NCI-H526 treated with DMSO at 0.1 percent for 48 hours (cell line): ENCODE measurements around the gene APOC4.
"Not testable (repeated sequence)": the region's sequence is repeated elsewhere in the genome, so short reads cannot be mapped to it uniquely, and the experiment has no call there.

Experiments used
- DNase-seq: peaks from one replicate; lab custom pipeline; 2025; lab: John Stamatoyannopoulos, UW

APOC4 gene

DNA sequence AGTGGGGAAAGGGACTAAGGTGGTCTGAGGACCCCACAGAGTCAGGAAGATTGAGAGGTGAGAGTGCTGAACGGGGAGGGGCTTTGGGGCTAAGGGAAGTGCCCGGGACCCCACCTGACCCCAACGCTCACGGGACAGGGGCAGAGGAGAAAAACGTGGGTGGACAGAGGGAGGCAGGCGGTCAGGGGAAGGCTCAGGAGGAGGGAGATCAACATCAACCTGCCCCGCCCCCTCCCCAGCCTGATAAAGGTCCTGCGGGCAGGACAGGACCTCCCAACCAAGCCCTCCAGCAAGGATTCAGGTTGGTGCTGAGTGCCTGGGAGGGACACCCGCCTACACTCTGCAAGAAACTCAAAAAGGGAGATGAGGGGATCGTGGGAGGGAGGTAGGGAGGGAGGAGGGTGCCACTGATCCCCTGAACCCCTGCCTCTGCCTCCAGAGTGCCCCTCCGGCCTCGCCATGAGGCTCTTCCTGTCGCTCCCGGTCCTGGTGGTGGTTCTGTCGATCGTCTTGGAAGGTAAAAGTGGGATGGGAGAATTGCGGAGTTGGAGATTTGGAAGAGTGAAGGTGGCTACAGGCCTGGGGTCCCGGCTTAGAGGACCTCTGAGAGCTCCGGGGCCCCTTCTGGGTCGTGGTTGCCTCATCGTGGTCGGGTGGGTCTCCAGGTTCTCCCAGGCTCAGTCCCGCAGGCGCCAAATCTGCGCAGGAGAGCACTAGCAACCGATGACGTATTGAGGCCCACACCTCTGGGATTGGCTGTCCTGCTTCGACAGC, 27.4 kb upstream of the APOC4 start, which contains the start of gene APOC1:
TSS of gene APOC1 (plus strand) at position 176 of the 774 bp plus-strand sequence. CDS start at position 460, 284 bp downstream.
- DNase-seq = peak; percentile 76

DNA sequence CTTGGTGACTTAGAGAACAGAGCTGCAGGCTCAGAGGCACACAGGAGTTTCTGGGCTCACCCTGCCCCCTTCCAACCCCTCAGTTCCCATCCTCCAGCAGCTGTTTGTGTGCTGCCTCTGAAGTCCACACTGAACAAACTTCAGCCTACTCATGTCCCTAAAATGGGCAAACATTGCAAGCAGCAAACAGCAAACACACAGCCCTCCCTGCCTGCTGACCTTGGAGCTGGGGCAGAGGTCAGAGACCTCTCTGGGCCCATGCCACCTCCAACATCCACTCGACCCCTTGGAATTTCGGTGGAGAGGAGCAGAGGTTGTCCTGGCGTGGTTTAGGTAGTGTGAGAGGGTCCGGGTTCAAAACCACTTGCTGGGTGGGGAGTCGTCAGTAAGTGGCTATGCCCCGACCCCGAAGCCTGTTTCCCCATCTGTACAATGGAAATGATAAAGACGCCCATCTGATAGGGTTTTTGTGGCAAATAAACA, 17.8 kb upstream of the APOC4 start:
- no peak for DNase-seq

DNA sequence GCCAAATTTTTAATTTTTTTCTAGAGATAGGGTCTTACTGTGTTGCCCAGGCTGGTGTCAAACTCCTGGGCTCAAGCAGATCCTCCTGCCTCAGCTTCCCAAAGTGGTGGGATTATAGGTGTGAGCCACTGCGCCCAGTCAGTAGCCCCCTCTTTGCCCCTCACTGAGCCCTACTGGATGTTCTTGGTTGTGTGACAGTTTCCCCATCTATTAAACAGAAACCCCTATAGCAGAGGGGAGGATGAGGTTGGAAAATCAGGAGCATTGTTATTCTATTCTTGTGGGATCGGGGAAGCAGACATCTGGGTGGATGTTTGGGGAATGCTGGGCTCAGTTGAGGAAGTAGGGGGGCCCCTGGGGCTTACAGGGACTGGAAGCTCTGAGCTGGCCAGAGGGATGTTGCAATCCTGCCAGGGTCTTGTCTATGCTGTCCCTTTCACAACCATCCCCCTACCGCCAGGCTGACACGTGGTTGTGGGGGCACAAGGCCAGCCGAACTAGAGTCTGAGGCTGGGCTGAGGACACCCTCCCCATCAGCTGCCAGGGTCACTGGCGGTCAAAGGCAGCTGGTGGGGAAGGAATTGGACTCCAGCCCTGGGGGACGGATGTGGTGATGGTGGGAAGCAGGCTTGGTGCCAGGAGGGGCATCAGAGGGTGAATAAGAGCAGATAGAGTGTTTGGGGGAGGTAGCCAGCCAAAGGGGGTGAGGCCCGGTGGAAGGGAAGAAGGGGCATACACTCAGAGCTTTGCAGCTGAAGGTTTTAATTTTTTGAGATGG, 16.7 kb upstream of the APOC4 start:
- DNase-seq = no peak

DNA sequence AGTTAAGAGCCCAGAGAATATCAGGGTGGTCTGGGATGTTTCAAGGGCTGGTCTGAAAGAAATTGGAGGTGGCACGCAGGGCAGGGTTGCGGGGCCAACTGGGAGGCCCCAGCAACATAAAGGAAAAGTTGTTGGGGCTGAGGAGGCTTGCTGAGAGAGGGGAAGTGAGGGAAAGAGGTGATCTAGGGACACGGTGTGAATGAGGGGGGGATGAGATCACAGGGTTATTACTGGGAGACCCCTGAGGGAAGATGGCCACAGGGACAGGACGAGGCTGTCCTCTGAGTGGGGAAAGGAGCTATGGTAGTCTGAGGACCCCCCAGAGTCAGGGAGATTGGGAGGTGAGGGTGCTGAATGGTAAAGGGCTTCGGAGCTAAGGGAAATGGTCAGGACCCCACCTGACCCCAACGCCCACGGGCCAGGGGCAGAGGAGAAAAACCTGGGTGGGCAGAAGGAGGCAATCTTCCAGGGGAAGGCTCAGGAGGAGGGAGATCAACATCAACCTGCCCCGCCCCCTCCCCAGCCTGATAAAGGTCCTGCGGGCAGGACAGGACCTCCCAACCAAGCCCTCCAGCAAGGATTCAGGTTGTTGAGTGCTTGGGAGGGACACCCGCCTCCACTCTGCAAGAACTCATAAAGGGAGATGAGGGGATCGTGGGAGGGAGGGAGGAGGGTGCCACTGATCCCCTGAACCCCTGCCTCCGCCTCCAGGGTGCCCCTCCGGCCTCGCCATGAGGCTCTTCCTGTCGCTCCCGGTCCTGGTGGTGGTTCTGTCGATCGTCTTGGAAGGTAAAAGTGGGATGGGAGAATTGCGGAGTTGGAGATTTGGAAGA, 15.6 kb upstream of the APOC4 start:
- not testable (repeated sequence) for DNase-seq

DNA sequence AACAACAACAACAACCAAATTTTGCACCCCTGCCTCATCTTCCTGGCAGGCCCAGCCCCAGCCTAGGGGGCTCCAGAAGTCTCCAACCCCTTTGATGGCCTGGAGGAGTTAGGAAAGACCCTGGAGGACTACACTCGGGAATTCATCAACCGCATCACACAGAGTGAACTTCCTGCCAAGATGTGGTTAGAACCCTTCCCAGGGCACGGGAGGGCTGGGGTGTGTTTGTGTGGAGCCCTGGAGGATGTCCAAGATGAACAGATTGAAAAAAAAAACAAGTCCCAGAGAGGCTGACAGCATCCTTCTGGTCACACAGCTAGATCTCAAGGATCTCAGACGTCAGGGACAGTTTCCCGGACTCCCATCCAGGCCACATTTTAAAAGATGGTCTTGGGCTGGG, 14.3 kb upstream of the APOC4 start:
- no peak for DNase-seq

DNA sequence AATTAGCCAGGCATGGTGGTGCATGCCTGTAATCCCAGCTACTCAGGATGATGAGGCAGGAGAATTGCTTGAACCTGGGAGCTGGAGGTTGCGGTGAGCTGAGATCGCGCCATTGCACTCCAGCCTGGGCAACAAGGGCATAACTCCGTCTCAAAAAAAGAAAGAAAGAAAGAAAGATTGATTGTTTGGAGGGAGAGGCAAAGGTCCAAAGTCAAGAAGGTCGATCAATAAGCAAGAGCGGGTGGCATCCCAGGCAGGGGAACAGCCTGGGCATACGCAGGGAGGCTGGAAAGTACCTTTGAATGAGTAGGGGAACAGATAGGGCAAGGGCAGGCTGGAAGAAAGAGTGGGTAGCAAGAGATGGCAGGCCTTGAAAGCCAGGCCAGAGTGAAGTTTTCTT, 11.9 kb upstream of the APOC4 start:
- no peak for DNase-seq

DNA sequence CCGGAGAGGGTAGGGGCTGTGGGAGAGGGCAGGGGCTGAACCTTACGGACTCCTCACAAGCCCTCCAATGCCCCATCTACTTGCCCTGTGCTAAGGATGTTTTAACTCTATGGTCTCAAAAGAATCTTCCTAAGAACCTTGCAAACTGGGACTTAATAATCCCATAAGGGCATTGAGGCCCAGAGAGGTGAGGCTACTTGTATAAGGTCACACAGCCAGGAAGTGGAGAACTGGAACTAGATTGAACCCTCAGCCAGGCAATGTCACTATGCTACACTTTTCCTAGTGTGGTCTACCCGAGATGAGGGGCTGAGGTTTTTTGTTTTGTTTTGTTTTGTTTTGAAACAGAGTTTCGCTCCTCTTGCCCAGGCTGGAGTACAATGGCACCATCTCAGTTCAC, 10.5 kb upstream of the APOC4 start:
- no peak for DNase-seq

DNA sequence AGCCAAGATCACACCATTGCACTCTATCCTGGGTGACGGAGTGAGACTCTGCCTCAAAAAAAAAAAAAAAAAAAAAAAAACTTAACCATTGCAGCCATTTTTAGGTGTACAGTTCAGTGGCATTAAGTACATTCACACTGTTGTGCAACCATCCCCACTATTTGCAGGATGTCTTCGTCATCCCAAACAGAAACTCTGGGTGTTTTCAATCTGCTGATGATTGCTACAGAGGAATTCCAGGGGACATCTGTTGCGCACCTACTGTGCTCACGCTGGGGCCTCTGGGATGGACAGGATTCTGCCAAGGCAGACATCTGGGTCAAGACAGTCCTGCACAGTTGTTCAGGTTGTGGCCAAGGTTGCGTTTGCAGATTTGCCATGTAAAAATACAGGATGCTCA, 2.4 kb upstream of the APOC4 start:
- DNase-seq = no peak

DNA sequence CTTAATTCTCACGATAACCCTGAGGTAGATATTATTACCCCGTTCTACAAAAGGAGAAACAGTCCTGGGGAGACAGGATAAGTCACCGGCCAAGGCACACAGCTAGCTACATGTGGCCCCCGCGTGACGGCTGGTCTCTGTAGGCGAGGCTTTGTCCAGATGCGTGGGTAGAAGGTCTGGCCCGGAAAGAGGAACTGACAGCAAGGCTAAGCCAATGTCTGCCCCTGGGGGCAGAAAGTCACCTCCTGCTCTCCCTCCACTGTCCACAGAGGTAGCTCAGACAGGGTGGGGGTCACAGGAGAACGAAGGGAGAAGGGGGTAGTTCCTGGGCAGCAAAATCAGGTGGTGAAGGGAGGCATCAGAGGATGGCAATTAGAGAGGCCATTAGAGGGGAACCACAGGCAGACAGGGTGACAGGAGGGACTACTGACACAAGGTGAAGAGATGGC, 1.8 kb downstream of the APOC4 start:
- no peak for DNase-seq

DNA sequence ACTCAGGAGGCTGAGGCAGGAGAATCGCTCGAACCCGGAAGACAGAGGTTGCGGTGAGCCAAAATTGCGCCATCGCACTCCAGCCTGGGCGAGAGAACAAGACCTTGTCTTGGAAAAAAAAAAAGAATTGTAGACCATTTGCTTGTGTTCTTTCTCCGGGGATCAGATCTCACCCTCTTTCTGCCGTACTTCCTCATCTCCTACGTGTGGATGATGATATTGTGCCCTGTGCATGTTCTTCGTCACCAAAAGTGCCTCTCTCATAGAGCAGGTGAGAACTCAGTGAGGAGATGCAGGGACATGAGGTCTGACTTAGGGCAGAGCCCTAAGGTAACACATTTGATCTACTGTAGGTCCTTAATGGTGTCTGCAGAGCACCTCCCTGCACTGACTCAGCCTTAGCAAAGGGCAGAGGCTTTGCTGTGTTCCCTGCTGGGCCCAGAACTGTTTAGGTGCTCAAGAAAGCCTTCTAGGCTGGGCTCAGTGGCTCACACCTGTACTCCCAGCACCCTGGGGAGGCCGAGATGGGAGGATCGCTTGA, 5.1 kb downstream of the APOC4 start:
- no peak for DNase-seq

DNA sequence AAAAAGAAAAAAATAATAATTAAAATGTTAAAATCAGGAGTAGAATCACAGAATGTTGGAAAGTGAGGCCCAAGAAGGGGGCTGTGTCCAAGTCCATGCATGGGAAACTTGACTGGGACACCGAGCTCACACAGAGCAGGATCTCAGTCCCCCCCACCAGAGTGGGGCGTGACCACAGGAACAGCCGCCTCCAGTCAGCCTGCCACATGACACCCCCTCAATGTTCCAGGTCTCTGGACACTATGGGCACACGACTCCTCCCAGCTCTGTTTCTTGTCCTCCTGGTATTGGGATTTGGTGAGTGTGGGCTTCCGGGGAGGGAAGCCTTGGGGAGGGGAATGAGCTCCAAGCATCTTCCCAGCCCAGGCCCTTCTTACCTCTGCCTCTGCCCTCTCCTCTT, 6.2 kb downstream of the APOC4 start:
- no peak for DNase-seq

DNA sequence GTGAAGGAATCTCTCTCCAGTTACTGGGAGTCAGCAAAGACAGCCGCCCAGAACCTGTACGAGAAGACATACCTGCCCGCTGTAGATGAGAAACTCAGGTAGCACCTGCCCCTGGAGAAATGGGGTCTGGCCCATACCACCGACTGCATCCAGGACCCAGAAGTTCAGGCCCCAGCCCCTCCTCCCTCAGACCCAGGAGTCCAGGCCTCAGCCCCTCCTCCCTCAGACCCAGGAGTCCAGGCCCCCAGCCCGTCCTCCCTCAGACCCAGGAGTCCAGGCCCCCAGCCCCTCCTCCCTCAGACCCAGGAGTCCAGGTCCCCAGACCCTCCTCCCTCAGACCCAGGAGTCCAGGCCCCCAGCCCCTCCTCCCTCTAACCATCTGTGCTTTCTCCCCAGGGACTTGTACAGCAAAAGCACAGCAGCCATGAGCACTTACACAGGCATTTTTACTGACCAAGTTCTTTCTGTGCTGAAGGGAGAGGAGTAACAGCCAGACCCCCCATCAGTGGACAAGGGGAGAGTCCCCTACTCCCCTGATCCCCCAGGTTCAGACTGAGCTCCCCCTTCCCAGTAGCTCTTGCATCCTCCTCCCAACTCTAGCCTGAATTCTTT, 6.8 kb downstream of the APOC4 start:
- no peak for DNase-seq

DNA sequence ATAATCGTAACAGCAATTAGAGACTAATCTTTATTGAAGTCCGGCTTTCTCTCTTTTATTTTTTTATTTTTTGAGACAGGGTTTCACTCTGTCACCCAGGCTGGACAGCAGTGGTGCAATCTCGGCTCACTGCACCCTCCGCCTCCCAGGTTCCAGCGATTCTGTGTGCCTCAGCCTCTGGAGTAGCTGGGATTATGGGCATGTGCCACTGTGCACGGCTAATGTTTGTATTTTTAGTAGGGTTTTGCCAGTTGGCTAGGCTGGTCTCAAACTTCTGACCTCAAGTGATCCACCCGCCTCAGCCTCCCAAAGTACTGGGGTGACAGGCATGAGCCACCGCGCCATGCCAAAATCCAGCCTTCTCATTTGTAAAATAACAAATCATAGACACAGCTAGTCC, 7.5 kb downstream of the APOC4 start:
- DNase-seq = no peak

DNA sequence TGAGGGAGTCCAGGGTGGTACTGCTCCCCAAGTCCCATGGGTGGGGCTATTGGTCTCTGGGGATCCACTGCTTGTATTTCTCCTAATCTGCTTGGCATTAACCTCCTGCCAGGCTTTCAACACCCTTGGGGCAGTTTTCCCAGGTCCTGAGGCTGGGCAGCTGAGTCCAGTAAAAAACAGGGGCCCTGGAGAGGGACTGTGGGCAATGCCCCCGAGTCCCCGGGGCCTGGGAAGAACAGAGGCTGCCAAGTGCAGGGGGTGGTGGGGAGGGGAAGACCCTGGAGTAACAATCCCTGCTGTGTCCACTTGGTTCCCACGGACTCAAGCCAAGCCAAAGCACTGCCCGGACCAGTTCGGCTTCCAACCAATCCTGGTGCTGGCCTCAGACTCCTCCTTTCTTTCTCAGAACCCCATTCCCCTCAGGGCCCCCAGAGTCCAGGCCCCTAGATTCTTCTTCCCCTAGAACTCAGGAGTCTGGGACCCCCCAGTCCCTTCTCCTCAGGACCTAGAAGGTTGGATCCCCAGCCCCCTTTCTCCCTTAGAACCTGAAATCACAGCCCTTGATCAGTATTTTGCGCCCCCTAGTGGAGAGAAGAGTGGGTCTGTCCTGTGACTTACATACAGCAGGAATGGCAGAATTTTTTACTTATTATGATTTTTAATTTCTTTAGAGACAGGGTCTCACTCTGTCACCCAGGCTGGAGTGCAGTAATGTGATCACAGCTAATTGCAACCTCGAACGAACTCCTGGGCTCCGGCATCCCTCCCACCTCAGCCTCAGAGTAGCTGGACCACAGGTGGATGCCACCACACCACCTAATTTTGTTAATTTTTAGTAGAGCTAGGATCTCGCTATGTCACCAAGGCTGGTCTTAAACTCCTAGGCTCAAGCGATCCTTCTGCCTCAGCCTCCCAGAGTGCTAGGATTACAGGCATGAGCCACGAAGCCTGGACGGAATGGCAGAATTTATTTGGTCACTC, 9.4 kb downstream of the APOC4 start:
- DNase-seq = peak; percentile 50

DNA sequence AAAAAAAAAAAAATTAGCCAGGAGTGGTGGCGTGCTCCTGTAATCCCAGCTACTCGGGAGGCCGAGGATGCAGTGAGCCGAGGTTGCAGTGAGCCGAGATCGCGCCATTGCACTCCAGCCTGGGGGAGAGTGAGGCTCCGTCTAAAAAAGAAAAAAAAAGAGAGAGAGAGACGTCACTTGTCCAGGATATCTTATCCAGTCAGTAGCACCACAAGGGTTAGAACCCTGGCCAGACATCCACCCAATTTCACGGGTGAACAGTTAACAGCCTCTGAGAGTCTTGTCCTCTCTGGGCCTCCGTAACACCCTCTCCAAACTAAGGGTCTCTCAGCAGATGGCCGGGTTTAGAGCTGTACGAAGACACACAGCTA, 12.2 kb downstream of the APOC4 start:
- DNase-seq = no peak

DNA sequence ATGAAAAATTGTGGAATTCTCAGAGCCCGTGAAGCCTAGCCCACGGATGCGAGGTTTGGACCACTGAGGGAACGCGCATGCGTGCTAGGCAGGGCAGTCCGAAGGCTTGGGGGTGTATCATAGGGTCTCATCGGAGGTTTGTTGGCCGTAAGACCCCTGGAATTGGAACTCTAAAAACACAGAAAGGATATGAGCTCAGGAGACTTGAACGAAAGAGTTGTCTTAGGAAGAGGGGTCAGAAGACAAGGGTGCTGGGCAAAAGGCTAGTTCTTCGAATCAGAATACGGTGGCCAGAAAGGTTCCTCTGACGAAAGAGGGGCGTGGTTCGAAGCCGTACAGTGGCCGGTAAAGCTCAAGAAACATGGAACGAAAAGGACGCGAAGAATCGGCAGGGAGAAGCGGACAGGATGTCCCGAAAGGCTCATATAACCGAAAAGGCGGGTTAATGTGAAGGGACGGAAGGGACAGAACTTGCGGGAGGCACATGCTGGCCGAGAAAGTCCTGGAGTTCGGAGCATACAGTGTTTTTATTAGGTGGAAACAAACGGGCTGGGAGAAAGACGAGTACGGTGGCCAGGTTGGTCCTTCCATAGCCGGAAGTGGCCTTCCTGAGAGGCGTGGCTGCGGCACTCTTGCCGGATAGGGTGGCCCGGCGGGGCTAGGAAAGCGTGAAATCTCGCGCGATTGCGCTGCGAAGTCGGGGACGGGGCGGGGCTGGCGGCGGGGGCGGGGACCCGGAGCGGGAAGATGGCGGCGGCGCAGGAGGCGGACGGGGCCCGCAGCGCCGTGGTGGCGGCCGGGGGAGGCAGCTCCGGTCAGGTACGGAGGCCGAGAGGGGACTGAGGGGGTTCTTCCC, 12.8 kb downstream of the APOC4 start, which contains the start of gene CLPTM1:
TSS of gene CLPTM1 (plus strand) at position 732 of the 856 bp plus-strand sequence. CDS start at position 748, 16 bp downstream.
- DNase-seq = peak; percentile 96

DNA sequence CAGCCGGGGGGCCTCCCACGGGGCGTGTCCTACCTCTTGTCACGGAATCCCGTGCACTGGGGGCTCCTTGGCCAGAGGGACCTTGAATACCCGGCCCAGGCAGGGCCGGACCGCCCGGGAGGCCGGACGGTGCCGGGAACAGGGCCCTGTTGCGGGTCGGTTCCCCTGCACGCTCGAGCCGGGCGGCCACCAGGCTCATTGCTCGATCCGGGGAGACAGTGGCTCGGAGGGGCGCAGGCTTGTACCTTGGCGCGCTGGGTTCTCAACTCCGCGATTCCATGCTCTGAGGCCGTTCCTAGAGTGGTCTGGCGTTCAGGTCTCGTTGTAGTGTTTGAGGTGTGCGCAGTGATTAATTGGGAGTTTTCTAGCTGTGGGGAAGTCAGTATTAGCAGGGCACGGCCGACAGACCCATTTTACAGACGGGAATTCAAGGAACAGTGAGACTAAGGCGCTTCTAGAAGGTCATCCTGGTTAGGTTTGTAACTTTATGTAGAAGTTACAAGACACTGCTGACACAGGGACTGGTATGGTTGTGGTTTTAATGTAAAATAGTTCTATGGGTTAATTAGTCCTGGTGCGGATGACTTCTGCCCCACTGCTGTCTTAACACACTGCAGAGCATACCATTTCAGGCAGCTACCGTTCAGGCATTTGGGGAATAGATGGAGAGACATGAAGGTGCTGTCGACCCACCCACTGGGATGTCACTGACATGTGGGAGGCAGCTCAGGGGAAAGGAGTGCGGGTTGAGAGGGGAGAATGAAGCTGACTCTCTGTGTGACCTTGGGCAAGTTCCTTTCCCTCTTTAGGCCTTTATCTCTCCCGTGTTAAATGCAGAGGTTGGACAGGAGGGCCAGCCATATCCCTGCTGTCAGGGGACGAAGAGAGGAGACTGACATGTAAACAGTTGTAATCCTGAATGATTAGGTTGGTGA, 13.7 kb downstream of the APOC4 start:
- no peak for DNase-seq

DNA sequence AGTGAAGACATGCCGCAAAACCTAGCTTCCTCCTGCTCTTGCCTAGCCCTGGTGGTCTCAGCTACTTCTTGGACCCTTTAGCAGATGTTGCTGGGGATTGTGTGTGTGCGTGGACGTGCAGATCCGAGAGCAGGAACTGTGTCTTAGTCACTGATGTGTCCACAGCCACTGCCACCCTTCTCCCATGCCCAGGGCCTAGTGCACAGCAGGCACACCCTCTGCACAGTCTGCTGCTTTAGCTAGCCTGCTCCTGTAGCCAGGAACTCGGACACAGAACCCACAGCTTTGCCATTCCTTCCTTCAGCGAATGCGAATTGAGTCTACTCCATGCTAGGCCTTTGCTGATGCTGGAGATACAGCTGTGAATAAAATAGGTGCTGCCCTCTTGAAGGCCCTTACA, 15.5 kb downstream of the APOC4 start:
- DNase-seq = no peak
